NCI-H82 treated with DMSO at 0.1 percent for 48 hours (cell line): Measurements from ENCODE around the gene TIAM1.
A peak's percentile ranks its signal among the peaks of the same experiment; 100 is the strongest.

ENCODE experiments used
- DNase-seq: peaks from one replicate; lab custom pipeline; 2025; ENCODE audit not compliant: unreplicated experiment; lab: John Stamatoyannopoulos, UW

TIAM1 gene, protein sequence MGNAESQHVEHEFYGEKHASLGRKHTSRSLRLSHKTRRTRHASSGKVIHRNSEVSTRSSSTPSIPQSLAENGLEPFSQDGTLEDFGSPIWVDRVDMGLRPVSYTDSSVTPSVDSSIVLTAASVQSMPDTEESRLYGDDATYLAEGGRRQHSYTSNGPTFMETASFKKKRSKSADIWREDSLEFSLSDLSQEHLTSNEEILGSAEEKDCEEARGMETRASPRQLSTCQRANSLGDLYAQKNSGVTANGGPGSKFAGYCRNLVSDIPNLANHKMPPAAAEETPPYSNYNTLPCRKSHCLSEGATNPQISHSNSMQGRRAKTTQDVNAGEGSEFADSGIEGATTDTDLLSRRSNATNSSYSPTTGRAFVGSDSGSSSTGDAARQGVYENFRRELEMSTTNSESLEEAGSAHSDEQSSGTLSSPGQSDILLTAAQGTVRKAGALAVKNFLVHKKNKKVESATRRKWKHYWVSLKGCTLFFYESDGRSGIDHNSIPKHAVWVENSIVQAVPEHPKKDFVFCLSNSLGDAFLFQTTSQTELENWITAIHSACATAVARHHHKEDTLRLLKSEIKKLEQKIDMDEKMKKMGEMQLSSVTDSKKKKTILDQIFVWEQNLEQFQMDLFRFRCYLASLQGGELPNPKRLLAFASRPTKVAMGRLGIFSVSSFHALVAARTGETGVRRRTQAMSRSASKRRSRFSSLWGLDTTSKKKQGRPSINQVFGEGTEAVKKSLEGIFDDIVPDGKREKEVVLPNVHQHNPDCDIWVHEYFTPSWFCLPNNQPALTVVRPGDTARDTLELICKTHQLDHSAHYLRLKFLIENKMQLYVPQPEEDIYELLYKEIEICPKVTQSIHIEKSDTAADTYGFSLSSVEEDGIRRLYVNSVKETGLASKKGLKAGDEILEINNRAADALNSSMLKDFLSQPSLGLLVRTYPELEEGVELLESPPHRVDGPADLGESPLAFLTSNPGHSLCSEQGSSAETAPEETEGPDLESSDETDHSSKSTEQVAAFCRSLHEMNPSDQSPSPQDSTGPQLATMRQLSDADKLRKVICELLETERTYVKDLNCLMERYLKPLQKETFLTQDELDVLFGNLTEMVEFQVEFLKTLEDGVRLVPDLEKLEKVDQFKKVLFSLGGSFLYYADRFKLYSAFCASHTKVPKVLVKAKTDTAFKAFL (N-terminal part only)

DNA sequence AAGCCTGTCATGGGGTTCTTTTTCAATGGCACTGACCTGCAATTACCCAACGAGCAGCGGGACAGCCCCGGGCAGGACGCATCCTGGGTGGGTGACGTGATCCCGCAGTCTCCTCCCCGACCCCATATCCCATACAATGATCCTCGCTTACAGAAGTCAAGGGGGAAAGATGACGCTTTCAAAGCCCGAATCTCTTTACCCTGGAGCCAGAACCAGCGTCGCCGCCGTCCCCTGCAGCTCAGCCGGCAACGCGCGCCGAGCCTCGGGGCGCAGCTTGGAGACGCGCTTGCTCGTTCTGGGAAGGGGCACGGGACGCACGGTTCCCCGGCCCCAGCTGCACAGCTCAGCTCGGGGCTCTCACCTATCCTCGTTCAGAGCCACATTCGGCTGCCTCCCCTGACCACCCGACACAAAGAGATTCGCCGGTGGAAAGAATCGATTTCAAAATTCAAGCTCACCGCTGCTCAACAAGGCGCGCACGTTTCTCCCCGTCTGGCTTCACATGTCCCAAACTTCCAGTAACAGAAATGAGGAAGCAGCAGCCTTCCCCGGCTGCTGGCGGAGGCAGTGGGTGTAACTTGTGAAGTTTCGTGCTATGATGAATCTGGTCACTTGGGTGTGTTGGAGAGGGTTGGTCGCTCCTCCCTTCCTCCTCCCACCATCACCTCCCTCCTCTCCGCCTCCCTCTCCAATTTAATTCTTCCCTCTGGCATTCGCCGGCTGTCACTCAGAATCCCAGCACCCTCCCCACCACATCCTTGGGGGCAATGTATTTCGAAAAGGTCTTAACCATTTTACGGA is at the start of gene TIAM1:
TIAM1 (minus strand) TSS at position 582 of the 801 bp plus-strand sequence. CDS start 77,289 bp downstream, outside the sequence.
- peak; percentile 41 for DNase-seq

DNA sequence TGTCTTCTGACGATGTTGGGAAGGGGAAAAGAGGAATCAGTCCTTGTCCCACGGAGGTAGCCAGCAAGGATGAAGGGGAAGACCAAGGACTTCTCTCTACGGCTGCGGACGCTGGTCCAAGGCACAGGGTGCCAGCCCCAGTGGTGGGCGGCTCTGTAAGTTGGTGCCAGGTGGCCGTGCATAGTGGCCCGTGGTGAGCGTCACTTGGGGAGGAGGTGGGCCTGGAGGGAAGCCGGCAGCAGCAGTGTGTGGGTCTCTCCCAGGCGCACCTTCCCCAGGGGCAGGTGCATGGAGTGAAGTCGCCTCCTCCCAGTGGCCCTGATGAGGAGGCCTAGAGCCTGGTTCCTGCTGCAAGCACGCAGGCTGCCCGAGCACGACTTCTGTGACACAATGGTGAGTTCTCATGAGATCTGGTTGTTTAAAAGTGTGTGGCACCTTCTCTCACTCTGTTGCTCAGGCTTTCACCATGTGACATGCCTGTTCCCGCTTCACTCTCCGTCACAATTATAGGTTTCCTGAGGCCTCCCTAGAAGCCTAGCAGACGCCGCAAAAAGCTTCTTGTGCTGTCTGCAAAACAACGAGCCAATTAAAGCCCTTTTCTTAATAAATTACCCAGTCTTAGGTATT is 43.6 kb upstream of the TIAM1 start:
- no peak for DNase-seq

DNA sequence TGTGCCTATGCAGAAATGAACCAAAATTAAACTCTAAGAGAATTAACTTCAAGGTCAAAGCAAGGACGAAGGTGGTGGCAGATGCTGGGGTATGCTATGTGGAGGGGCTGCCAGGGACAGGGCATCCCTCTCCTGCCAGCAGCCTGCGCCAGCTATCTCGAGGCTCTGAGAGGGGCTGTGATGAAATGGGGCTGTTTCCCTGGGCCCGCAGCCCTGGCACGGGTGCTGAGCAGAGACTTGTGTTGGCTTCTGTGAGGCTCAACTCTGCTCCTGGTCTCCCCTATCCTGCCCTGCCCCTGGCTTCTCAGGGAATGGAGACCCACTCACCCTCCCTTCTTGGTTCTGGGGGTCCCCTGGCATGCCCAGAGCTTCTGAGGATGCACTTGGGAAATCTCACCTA is 41.9 kb upstream of the TIAM1 start:
- DNase-seq: no peak

DNA sequence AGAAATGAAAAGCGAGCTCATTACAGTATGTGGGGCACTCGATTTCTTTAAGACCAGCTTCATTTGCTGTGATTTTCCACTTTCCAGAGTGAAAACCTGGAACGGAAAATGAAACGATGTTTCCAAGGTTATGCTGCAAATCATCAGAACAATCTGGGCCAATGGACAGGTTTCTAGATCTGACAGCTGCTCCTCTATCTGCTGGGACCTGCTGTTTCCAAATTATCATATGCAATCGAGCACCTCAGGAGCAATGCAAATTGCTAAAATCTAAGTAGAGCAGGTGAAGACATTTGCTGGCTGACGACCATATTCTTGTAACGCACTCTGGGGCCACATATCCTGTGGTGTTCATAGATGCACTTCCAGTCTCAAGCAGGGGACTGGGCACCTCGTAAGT is 39.7 kb upstream of the TIAM1 start:
- no peak for DNase-seq

DNA sequence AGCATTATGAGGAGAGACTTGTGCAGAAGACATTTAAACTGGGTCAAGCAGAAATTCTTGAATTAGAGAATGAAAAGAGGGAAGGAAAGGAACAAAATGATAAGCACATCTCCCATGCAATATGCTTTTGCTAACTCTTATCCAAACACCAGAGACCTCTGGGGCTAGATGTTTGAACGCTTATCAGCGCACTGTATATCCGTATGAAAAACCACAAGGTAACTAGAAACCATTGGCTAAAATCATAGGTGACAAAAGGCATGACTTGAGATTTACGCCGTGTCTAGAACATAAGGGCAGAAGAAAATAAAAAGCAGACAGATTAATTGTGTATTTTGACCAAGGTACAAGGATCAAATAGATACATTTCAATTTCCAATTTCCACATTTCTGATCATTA is 38.0 kb upstream of the TIAM1 start:
- no peak for DNase-seq

DNA sequence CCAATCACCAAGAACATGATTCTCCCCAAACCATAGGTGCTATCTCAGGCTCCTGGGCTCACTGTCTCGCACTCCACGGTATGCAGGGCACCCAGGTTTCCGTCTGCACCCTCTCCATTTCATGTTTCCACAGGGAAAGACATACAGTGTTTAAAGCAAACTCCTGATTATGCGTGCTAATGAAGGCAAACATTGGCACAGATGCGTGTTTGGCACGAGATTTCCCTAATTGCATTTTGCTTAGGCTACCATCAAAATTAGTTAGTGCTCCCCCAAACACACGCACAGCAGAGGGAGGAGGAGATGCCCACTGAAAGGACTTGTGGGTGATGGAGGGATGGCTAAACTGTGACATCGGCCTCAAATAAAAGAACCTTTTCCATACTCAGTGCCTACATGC is 32.2 kb upstream of the TIAM1 start:
- no peak for DNase-seq

DNA sequence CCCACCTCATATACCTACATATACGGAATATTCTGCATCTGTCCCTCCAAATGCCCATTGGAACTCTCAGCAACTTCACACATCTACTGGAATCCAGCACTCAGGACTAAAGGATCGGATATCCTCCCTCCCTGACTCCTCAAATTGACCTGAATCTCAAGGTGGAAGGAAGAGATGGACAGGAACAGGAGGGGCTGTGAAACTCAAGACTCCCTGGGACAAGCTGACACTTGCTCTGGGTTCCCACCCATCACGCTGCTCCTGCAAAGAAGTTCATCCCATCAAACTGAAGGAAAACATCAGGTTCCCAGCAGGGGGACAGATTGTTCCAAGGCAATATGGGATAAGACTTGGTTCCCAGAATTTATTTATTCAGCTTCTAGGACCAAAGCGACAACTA is 30.3 kb upstream of the TIAM1 start:
- no peak for DNase-seq

DNA sequence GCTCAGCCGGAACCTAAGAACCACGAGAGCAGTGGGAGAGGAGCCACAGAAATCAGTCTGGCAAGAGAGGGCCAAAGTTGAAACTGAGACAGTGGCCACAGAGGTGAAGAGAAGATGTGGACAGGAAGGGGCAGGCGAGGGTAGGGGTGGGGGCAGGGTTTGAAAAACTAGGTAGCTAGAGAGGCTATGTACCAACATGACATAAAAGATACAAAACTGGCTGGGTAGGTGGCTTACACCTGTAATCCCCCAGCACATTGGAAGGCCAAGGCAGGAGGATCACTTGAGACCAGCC is 28.4 kb upstream of the TIAM1 start:
- DNase-seq: no peak

DNA sequence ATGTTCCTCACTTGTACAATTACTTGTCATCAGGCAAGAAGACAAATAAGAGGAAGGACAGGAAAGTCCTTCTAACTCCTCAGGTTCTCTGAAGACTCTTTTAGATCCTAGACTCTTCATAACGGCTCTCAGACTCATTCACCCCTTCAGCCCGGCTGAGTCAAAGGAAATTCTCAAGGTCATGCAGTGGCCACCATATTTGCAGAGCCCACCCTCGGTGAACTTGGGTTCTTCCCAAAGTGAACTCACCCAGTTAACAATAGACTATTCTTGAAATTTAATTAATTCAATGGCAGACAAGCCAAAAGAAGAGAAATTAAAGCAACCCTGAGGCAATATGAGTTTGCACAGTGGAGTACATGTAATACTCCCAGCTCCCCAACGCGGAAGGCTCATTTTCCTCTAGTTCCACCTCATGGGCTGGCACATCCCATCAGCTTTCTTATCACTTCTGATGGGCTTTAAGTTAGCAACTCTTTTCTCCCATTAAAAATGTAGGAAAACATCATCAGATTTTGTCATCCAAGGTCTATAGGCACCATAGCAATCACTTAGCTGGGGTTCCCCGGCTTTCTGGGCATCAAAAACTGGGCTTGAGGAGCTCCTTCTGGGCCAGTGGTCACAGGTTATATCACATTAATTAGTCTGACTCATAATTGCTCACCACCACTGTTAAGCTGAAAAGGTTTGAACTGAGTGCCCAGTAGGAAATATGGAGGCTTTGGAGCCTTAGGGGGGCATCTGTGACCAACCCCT is 27.8 kb upstream of the TIAM1 start:
- no peak for DNase-seq

DNA sequence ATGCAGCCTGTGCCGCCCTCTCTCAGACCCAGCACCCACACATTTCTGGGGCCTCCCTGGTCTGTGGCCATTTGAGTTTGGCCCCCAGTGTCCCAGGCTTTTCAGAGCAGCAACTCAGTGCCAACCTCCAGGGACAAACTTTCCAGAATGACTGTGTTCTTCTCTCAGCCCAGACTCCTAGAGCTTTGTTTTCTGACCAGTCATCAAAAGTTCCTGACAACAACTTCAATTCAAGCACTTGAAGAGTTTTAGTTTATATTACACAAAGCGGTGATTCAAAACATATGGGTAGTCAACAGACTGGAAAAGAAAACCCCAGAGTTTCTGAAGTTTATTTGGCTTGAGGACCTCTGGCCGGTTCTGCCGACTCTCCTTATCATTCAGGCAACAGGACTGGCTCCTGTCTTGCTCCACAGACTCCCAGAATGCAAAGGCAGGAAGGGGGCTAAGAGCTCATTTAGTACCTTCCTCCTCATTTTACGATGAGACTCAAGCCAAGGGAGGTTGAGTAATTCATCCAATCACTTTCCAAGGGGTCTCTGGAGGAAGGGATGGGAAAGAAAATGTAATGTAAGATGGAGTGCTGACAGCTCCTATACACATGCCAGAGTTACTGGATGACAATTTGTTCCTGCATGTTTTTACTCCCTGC is 27.0 kb upstream of the TIAM1 start:
- no peak for DNase-seq

DNA sequence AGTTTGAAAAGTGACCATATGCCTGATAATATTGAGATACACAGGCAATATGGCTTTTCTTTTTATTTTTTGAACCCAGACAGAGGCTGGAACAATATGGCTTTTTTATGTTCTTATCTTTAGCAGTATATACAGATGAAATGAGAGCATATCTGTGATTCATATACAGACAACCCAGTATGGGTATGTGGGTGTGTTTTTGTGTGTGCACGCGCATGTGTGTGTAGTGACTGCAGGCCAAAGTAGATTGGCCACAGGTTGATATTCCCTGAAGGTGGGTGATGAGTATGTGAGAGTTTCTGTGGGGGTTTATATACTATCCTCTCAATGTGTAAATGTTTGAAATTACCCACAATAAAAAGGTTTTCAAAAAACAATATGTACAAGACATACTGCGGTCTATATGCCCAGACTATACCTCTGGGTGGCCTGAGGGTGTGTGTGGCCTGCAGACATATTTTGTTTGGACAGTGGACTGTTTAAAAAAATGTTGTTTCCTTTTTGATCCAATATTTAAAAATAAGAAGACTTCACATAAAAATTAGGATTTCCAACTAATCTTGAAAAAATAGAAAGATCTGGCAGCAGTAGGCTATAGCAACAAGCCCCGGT is 26.3 kb upstream of the TIAM1 start:
- no peak for DNase-seq

DNA sequence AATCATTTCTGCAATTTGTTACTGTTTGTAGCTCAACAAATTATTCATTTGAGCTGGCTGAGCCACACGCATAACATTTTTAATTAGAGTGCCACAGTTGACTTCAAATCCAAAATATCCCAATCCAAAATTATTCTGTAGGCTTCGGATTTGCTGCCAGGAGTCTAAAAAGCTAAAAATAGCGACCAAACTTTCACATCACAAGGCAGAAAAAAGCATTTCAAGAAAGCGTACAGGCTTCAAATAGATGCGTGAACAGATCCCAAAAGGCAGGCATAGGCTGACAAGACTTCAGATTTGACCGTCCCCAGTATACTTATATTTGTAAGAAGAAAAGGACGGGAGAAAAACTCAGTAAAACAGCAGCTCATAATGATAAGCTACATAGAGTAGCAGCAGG is 24.3 kb upstream of the TIAM1 start:
- no peak for DNase-seq

DNA sequence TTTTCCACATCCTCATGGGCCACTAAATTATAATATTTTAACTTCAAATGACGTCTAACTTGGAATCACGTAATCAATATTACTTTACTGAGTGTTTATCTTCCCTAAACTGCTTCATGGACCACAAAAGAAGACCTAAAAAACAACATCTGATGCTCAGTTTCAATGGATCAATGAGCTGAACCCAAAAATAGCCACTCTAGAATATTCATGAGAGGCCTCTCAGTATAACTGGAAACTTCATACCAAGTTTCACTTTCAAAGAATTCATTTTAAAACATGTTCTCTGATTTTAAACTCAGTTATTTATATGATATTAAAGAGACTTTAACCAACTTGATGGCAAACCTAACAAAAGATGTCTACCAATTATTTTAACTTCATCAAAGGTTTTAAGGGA is 23.7 kb upstream of the TIAM1 start:
- no peak for DNase-seq

DNA sequence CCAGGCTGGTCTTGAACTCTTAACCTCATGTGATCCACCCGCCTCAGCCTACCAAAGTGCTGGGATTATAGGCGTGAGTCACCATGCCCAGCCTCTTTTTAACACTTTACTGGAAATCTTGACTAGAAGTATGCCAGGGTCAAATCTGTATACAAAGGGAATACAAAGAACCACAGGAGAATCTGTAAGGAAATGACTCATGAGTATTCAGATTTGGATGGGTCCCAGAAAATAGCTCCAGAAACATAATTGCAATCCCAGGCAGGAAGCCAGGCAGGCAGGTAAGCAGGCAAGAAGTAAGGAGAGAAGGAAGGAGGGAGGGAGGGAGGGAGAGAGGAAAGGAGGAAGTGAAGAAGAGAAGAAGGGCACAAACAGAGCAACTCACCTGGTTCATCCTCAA is 22.8 kb upstream of the TIAM1 start:
- no peak for DNase-seq

DNA sequence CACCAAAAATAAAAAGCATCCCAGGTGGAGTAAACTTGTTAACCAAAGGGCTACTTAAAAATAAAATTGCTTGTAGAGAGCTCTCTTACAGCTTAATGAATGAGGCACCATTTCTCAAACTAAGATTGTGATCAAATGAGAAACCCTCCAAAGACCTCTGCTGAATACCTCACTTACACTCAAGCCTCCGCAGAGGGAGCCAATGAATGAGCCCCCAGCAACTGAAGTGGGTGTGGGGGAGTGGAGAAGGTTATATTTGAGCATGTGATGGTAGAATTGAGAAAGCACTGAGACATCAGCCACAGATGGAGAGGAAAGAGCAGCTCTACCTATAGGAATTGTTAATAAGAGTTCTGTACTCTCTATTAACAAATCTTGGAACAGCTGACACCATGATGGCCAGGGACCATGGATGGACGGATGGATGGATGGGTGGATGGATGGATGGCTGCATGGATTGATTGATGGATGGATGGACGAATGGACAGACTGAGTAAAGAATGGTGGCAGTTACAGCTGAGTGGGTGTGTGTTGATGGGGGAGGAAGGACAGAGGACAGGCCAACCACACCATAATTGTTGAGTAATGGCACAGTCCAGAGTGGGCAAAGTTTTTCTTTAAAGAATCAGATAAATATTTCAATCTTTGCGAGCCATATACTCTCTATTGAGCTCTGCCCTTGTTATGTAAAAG is 20.3 kb upstream of the TIAM1 start:
- no peak for DNase-seq

DNA sequence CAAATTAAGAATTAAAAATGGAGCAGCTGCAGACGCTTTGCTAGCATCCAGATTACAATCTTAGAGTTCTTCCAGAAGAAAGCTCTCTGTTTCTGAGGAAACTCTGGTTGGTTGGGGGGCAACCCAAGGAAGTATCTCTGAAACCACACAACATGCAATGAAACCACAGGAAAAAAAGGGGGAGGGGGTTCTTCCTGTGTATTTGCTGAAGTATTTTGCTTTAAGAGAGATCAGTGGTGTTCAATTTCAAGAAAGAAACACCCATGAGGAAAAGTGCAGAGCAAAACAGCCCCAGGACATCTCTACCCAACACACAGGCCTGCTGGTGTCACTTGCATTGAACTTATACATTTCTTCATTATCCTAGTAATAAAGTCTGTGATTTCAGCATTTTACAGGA is 19.7 kb upstream of the TIAM1 start:
- DNase-seq: no peak

DNA sequence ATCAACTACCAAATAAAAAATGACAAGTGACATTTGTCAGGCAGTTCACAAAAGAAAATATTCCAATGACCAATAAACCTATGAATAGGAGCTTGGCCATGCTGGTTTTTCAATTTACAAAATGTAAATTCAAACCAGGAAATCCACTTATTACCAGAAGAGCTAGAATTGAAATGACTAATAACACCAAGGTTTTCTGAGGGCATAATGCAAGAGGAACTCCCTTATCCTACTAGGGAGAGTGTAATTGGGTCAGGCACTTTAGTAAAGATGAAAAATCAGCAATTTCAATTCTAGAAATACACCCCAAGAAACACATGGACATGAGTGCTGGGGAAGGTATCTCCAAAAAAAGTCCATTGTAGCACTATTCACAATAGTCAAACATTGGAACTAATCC is 16.7 kb upstream of the TIAM1 start:
- no peak for DNase-seq

DNA sequence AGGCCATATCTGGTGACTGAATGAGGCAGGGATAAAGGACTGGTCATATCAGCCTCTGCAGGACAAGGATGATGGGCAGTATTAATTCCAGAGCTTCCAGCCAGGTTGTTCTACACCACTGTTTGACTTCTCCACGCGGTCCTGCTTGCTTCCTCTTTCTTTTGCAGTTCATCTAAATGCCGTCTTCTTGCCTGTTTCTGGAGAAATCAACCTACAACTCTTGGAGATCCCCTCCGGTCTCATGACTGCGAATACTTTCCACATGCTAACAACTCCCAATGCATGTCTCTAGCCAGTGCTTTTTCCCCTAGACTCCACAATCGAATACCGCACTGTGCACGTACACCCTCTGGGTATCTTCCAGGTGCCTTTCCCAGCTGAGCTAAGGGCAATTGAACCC is 14.1 kb upstream of the TIAM1 start:
- no peak for DNase-seq
